Ascending aorta (tissue), 2 donors: Measurements from ENCODE around the gene ERGIC3. TPM values are rescaled to one million over a fixed set of nuclear protein-coding genes. Genes with fewer than 3 reads are reported as not detected.
"Not testable (repeated sequence)": the region's sequence is repeated elsewhere in the genome, so short reads cannot be mapped to it uniquely, and the experiment has no call there.

Experiments
- DNase-seq, 2 donors: peaks; one replicate each; pipeline ENCODE4 v3.0.0-alpha.2; 2019; ENCODE audit warnings: low spot score in 2 of 2
- H3K27ac ChIP-seq, 2 donors: fragments of 200-600 bp; sonication (generic); one replicate each; pipeline ENCODE4 v1.5.1; 2016 to 2017; ENCODE audit warnings: mild to moderate bottlenecking in 1 of 2
- H3K27me3 ChIP-seq: fragments of 200-600 bp; sonication (generic); one replicate; pipeline ENCODE4 v1.5.1; 2017
- H3K36me3 ChIP-seq, 2 donors: fragments of 200-600 bp; sonication (generic); one replicate each; pipeline ENCODE4 v1.5.1; 2016
- H3K4me1 ChIP-seq, 2 donors: fragments of 200-600 bp; sonication (generic); one replicate each; pipeline ENCODE4 v1.5.1; 2016 to 2017; ENCODE audit warnings: mild to moderate bottlenecking in 1 of 2
- H3K4me3 ChIP-seq, 2 donors: fragments of 200-600 bp; sonication (generic); one replicate each; pipeline ENCODE4 v1.5.1; 2016 to 2017; ENCODE audit warnings: mild to moderate bottlenecking in 1 of 2
- H3K9me3 ChIP-seq, 2 donors: fragments of 200-600 bp; sonication (generic); one replicate each; pipeline ENCODE4 v1.5.1; 2016
- intact Hi-C: fragments of 100-400 bp; cut with DNase I; formaldehyde crosslinking; loops from one replicate; pipeline ENCODE4 v1.15.1; 2023
- total RNA-seq: library from RNA; depleted of rRNA; stranded (reverse); fragments of >200 nt; gene quantifications from one replicate; pipeline ENCODE4 v1.1.0, GENCODE V29; 2016
- TF ChIP-seq, protein P1 (sequence below), 3 experiments: fragments of 200-600 bp in 2 of 3; fragments of 450-650 bp in 1 of 3; sonication (generic) in 2 of 3; IDR thresholded peaks; one replicate each; pipeline ENCODE4 v1.5.1; 2016 to 2019; ENCODE audit warnings: antibody characterized with exemption in 3 of 3, mild to moderate bottlenecking in 1 of 3, moderate library complexity in 1 of 3

Gene ERGIC3
- total RNA-seq, 1 donor from 2014 or later = 67.7 TPM

GRCh38 chr20:35541118-35541782 is 628 bp upstream of the ERGIC3 start:
- H3K4me3 ChIP-seq = peak overlapping the region; percentile 75 to 85
- intact Hi-C loops = loop anchor here (5.0 kb wide), 1 partner anchor 156 kb away; the partner anchor contains the start of genes NFS1 and ROMO1
- H3K4me1 ChIP-seq = peaks cover 0 to 12% of the 10 kb centered on the region in 2 donors
- H3K27ac ChIP-seq = no peak overlapping the region
- H3K27me3 ChIP-seq = no peaks in the 10 kb centered on the region
- no peak for DNase-seq
- no peaks in the 10 kb centered on the region for H3K36me3 ChIP-seq
- no peaks in the 10 kb centered on the region for H3K9me3 ChIP-seq
- TF ChIP-seq, protein P1, sequence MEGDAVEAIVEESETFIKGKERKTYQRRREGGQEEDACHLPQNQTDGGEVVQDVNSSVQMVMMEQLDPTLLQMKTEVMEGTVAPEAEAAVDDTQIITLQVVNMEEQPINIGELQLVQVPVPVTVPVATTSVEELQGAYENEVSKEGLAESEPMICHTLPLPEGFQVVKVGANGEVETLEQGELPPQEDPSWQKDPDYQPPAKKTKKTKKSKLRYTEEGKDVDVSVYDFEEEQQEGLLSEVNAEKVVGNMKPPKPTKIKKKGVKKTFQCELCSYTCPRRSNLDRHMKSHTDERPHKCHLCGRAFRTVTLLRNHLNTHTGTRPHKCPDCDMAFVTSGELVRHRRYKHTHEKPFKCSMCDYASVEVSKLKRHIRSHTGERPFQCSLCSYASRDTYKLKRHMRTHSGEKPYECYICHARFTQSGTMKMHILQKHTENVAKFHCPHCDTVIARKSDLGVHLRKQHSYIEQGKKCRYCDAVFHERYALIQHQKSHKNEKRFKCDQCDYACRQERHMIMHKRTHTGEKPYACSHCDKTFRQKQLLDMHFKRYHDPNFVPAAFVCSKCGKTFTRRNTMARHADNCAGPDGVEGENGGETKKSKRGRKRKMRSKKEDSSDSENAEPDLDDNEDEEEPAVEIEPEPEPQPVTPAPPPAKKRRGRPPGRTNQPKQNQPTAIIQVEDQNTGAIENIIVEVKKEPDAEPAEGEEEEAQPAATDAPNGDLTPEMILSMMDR (IDR thresholded peaks at IDR 0.05) = no peak

DNA sequence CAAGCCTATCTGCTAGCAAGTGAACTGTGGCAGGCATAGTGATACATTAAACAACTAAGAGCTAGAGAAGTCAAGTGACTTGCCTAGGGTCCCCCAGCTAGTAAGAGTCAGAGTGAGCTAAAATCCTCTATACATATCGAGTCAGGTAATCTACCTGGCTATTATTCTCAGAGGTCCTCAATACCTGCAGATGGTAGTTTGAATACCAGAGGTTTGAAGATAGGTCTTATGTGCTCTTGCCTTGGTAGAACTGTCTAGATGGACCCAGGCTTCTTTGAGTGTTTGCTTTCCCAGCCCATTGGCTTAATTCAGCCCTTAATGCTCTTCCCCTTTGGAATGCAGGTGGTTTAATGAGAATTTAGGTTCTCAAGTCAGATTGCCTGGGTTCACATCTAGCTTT is 1.1 kb downstream of the ERGIC3 start:
- no peaks in the 10 kb centered on the region for H3K27me3 ChIP-seq
- no peak for DNase-seq
- peaks cover 0 to 12% of the 10 kb centered on the region in 2 donors for H3K4me1 ChIP-seq
- H3K27ac ChIP-seq = no peak overlapping the region
- peak overlapping the region; percentile 75 to 85 for H3K4me3 ChIP-seq
- intact Hi-C loops = loop anchor here (2.0 to 5.0 kb wide), 3 partner anchors 74 to 154 kb away; partner anchors contain the start of genes CPNE1, NFS1, RBM12 and ROMO1
- no peaks in the 10 kb centered on the region for H3K9me3 ChIP-seq
- peaks cover 3 to 10% of the 10 kb centered on the region in 2 donors for H3K36me3 ChIP-seq
- TF ChIP-seq, protein P1 (IDR thresholded peaks at IDR 0.05) = no peak

- intact Hi-C loops = loop anchor here (5.0 kb wide), 1 partner anchor 153 kb away; the partner anchor contains the start of genes NFS1 and ROMO1
- Histone ChIP-seq H3K9me3 (no peaks in the 10 kb centered on the region), H3K4me1 (peaks cover 0 to 12% of the 10 kb centered on the region in 2 donors), H3K4me3 (no peak overlapping the region), H3K27me3 (no peaks in the 10 kb centered on the region), H3K27ac (no peak overlapping the region), H3K36me3 (peaks cover 17 to 24% of the 10 kb centered on the region in 2 donors)
- TF ChIP-seq, protein P1 (IDR thresholded peaks at IDR 0.05) = no peak
- no peak for DNase-seq
Measured at GRCh38 chr20:35544436-35544835, 2.6 kb downstream of the ERGIC3 start.

DNA sequence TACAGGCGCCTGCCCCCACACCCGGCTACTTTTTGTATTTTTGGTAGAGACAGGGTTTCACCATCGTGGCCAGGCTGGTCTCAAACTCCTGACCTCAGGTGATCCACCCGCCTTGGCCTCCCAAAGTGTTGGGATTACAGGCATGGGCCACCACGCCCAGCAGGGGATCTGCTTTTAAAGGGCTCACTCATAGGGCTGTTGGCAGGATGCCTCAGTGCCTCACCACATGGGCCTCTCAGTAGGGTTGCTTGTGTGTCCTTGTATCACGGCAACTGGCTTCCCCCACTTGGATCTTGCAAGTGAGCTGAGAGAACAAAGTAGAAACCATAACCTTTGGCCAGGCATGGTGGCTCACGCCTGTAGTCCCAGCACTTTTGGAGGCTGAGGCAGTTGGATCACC is 3.1 kb downstream of the ERGIC3 start:
- H3K27ac ChIP-seq, DNase-seq, H3K27me3 ChIP-seq, H3K9me3 ChIP-seq, H3K4me3 ChIP-seq: not testable (repeated sequence)
- H3K36me3 ChIP-seq = peaks cover 21 to 29% of the 10 kb centered on the region in 2 donors
- intact Hi-C loops = loop anchor here (5.0 kb wide), 1 partner anchor 152 kb away; the partner anchor contains the start of genes NFS1 and ROMO1
- H3K4me1 ChIP-seq = peaks cover 0 to 12% of the 10 kb centered on the region in 2 donors

DNA sequence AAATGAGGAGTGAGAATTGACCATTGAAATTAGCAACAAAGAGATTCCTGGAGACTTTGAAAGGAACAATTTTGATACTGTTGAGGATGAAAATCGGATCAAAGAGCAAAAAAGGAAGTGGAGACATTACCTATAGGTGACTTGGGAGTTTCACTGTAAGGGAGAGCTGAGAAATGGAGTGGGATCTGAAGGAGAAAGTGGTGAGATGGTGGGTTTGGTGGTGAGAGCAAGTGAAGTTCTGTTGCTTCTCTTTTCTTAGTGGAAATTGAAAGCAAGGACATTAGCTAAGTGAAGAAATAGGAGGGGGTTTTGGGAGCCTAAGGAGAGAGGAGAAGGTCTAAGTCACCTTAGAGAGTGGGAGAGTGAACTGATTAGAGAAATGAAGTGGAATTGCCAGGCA is 4.2 kb downstream of the ERGIC3 start:
- TF ChIP-seq, protein P1 (IDR thresholded peaks at IDR 0.05) = no peak
- Histone ChIP-seq H3K27me3 (no peaks in the 10 kb centered on the region), H3K4me3 (no peak overlapping the region), H3K36me3 (peaks cover 31 to 39% of the 10 kb centered on the region in 2 donors), H3K9me3 (no peaks in the 10 kb centered on the region), H3K27ac (no peak overlapping the region), H3K4me1 (peaks cover 0 to 12% of the 10 kb centered on the region in 2 donors)
- no peak for DNase-seq
- intact Hi-C loops = no loop called here

DNA sequence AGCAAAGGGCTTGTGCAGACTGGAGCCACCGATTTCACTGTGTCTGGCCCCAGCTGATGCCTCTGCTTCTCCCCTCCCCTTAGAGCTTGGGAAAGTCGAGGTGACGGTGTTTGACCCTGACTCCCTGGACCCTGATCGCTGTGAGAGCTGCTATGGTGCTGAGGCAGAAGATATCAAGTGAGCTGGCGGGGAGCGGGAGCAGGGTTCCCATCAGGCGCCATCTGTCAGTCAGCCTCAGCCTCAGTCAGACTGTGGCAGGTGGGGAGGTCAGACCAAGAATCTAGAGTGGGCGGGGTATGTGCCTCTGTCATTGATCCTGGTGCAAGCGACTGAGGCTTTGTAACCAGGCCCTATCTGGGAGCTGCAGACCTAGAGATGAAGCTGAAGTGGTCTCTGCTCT is 5.5 kb downstream of the ERGIC3 start:
- Histone ChIP-seq H3K4me1 (peaks cover 0 to 9% of the 10 kb centered on the region in 2 donors), H3K36me3 (peaks cover 41 to 47% of the 10 kb centered on the region in 2 donors), H3K27me3 (no peaks in the 10 kb centered on the region), H3K27ac (no peak overlapping the region), H3K4me3 (no peak overlapping the region), H3K9me3 (no peaks in the 10 kb centered on the region)
- intact Hi-C loops = no loop called here
- no peak for DNase-seq
- TF ChIP-seq, protein P1 (IDR thresholded peaks at IDR 0.05) = no peak
